HepG2 (cell line): Measurements from ENCODE around the gene CNTFR. TPM values are rescaled to one million over a fixed set of nuclear protein-coding genes. Genes with fewer than 3 reads are reported as not detected.

ENCODE experiments used
- AGO1 ChIP-seq: fragments of 200-400 bp; formaldehyde crosslinking; IDR thresholded peaks from 2 replicates; pipeline ENCODE4 v1.6.1; 2017; ENCODE audit warnings: mild to moderate bottlenecking, low read depth, low read length, moderate library complexity; ENCODE audit not compliant: poor library complexity, severe bottlenecking
- ARNT2 ChIP-seq: sonication (generic); formaldehyde crosslinking; IDR thresholded peaks from 2 replicates; pipeline ENCODE4 v1.8.0; 2022; ENCODE audit warnings: mild to moderate bottlenecking, low read depth, missing genetic modification reagents, moderate library complexity
- EED ChIP-seq: sonication (generic); formaldehyde crosslinking; IDR thresholded peaks from 2 replicates; pipeline ENCODE4 v1.5.0; 2020; ENCODE audit warnings: mild to moderate bottlenecking, missing genetic modification reagents
- FOXA3 ChIP-seq: IDR thresholded peaks from 2 replicates; pipeline ENCODE4 v1.6.1; 2016; ENCODE audit warnings: missing genetic modification reagents, missing compliant biosample characterization
- HNRNPLL ChIP-seq: fragments of 200-400 bp; formaldehyde crosslinking; IDR thresholded peaks from 2 replicates; pipeline ENCODE4 v1.6.1; 2017; ENCODE audit warnings: mild to moderate bottlenecking, low read depth, low read length; ENCODE audit not compliant: poor library complexity, severe bottlenecking
- IKZF5 ChIP-seq: IDR thresholded peaks from 2 replicates; pipeline ENCODE4 v1.6.1; 2018; ENCODE audit warnings: missing genetic modification reagents, mild to moderate bottlenecking, missing compliant biosample characterization
- IRF9 ChIP-seq: sonication (generic); formaldehyde crosslinking; IDR thresholded peaks from 2 replicates; pipeline ENCODE4 v1.8.0; 2022; ENCODE audit warnings: missing genetic modification reagents, mild to moderate bottlenecking, borderline replicate concordance
- PPARG ChIP-seq: conservative IDR thresholded peaks from 2 replicates; pipeline ENCODE4 v1.6.1; 2016; ENCODE audit warnings: missing biosample characterization, missing genetic modification reagents
- RFXAP ChIP-seq: sonication (generic); formaldehyde crosslinking; IDR thresholded peaks from 2 replicates; pipeline ENCODE4 v1.4.0; 2020; ENCODE audit warnings: missing genetic modification reagents, borderline replicate concordance
- STAG1 ChIP-seq: sonication (generic); formaldehyde crosslinking; IDR thresholded peaks from 2 replicates; pipeline ENCODE4 v1.4.0; 2020; ENCODE audit warnings: missing genetic modification reagents
- TARDBP ChIP-seq: sonication (generic); formaldehyde crosslinking; IDR thresholded peaks from 2 replicates; pipeline ENCODE4 v1.8.0; 2022; ENCODE audit warnings: mild to moderate bottlenecking, missing genetic modification reagents
- ZNF317 ChIP-seq: sonication (generic); formaldehyde crosslinking; IDR thresholded peaks from 2 replicates; pipeline ENCODE4 v1.5.0; 2020; ENCODE audit warnings: mild to moderate bottlenecking, missing genetic modification reagents
- ZNF333 ChIP-seq: sonication (generic); formaldehyde crosslinking; IDR thresholded peaks from 2 replicates; pipeline ENCODE4 v1.4.0; 2020; ENCODE audit warnings: mild to moderate bottlenecking, missing genetic modification reagents, borderline replicate concordance
- ZNF556 ChIP-seq: sonication (generic); formaldehyde crosslinking; IDR thresholded peaks from 2 replicates; pipeline ENCODE4 v1.4.0; 2020; ENCODE audit warnings: mild to moderate bottlenecking, missing genetic modification reagents, borderline replicate concordance
- ZNF687 ChIP-seq: sonication (generic); formaldehyde crosslinking; IDR thresholded peaks from 2 replicates; pipeline ENCODE4 v1.5.1; 2020; ENCODE audit warnings: mild to moderate bottlenecking, missing genetic modification reagents, moderate library complexity
- ZNF784 ChIP-seq: sonication (generic); formaldehyde crosslinking; IDR thresholded peaks from 2 replicates; pipeline ENCODE4 v1.5.1; 2020; ENCODE audit warnings: missing genetic modification reagents, mild to moderate bottlenecking, borderline replicate concordance
- ZSCAN12 ChIP-seq: sonication (generic); formaldehyde crosslinking; IDR thresholded peaks from 2 replicates; pipeline ENCODE4 v1.9.0; 2021; ENCODE audit warnings: mild to moderate bottlenecking, missing genetic modification reagents
- ZSCAN21 ChIP-seq: sonication (generic); formaldehyde crosslinking; IDR thresholded peaks from 2 replicates; pipeline ENCODE4 v1.8.0; 2022; ENCODE audit warnings: mild to moderate bottlenecking, missing genetic modification reagents, moderate library complexity, borderline replicate concordance
- polyA plus RNA-seq, 8 experiments: library from polyadenylated mRNA; depleted of rRNA in 3 of 8; stranded (reverse) in 7 of 8; unstranded in 1 of 8; fragments of >200 nt; fragmentation: Illumina TruSeq in 4 of 8; extraction: Trizol in 4 of 8; gene quantifications; 2 replicates each; pipeline versions ENCODE4 v1.2.1 to v1.2.3, GENCODE V29; 2011 to 2016; ENCODE audit warnings: low read depth in 4 of 8, missing spikeins in 1 of 8, mixed read lengths in 1 of 8; ENCODE audit not compliant: insufficient read depth in 1 of 8
- total RNA-seq, 5 experiments: library from RNA; depleted of rRNA; stranded (reverse); fragments of >200 nt; fragmentation: Illumina TruSeq; extraction: Trizol; gene quantifications; 2 replicates each; pipeline ENCODE4 v1.2.3, GENCODE V29; 2016; ENCODE audit warnings: low read depth in 1 of 5
- TF ChIP-seq, protein P1 (sequence below): conservative IDR thresholded peaks from 2 replicates; pipeline ENCODE4 v1.6.1; 2018; ENCODE audit warnings: missing genetic modification reagents

The CNTFR gene
- total and polyA plus RNA-seq, 2 of the 13 experiments (the other 11 are each of a cell fraction or from before 2014, with no cell fraction given), result not detected

DNA sequence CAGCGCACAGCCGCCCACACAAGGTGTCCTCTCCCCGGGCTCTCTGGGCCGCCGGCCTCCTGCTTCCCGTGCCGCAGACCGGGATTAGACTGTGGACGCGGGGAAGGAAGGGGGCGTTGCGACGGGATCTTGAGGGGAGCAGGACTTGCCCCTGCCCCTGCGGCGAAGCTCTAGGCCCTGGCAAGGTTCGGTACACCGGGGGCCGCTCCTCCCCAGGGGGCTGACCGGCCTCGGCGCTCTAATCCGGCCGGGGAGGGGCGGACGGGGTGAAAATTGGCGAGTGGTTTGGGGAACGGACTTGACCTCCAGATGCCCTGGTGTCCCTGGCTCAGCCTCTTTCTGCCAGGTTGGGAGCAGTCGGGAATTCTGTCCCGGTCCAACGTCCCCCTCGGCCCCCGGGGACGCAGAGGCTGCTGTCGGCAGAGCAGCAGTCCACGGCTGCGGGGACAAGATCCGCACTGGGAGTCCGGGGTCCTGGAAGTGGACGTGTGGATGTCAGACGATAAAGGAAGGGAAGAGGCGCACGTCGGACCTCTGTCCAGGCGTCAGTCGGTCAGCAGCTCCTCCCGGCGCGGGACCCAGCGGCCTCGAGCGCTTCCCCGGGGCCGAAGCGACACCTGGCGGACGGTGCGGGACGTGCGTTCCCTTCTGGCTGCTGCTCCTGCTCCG is 1.9 kb upstream of the CNTFR start (continued):
- TF ChIP-seq ZNF333 (CRISPR knock-in tag), result no peak
- TF ChIP-seq STAG1 (CRISPR knock-in tag), result peak; percentile 93
- 0 out of 2 replicates have a peak, but pooled peaks have one; percentile 33 for TF ChIP-seq EED (CRISPR knock-in tag)
- TF ChIP-seq, protein P1, sequence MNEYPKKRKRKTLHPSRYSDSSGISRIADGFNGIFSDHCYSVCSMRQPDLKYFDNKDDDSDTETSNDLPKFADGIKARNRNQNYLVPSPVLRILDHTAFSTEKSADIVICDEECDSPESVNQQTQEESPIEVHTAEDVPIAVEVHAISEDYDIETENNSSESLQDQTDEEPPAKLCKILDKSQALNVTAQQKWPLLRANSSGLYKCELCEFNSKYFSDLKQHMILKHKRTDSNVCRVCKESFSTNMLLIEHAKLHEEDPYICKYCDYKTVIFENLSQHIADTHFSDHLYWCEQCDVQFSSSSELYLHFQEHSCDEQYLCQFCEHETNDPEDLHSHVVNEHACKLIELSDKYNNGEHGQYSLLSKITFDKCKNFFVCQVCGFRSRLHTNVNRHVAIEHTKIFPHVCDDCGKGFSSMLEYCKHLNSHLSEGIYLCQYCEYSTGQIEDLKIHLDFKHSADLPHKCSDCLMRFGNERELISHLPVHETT (CRISPR knock-in tag), result no peak
- no peak for TF ChIP-seq RFXAP (CRISPR knock-in tag)
- TF ChIP-seq ARNT2 (CRISPR knock-in tag), result 0 out of 2 replicates have a peak, but pooled peaks have one; percentile 58
- peak; percentile 35; the same call in 1 of the 2 replicates for TF ChIP-seq IKZF5
- 0 out of 2 replicates have a peak, but pooled peaks have one; percentile 50 for TF ChIP-seq TARDBP
- peak; percentile 45; the same call in 1 of the 2 replicates for TF ChIP-seq ZNF556 (CRISPR knock-in tag)
- no peak for TF ChIP-seq IRF9 (CRISPR knock-in tag)
- peak; percentile 24 for TF ChIP-seq AGO1
- 0 out of 2 replicates have a peak, but pooled peaks have one; percentile 21 for TF ChIP-seq ZNF317 (CRISPR knock-in tag)
- TF ChIP-seq FOXA3, result 0 out of 2 replicates have a peak, but pooled peaks have one; percentile 6
- peak; percentile 37 for TF ChIP-seq HNRNPLL
- TF ChIP-seq ZSCAN12 (CRISPR knock-in tag), result no peak
- TF ChIP-seq PPARG, result no peak
- 0 out of 2 replicates have a peak, but pooled peaks have one; percentile 37 for TF ChIP-seq ZNF784 (CRISPR knock-in tag)
- TF ChIP-seq ZSCAN21 (CRISPR knock-in tag), result peak; percentile 65; the same call in 1 of the 2 replicates
- peak; percentile 49; the same call in 1 of the 2 replicates for TF ChIP-seq ZNF687 (CRISPR knock-in tag)
